Pancreas (tissue), 10 donors: Measurements from ENCODE around the gene PRSS22. TPM values are rescaled to one million over a fixed set of nuclear protein-coding genes. Genes with fewer than 3 reads are reported as not detected.
A peak's percentile ranks its signal among the peaks of the same experiment; 100 is the strongest.

Experiments
- ATAC-seq, 4 donors: fragments of 200-7000 bp; cut with Tn5 transposase; one replicate each; pipeline versions ENCODE4 v1.8.0 to v1.9.1; 2020; ENCODE audit warnings: mild to moderate bottlenecking in 4 of 4, moderate library complexity in 4 of 4
- DNase-seq, 6 donors: peaks; one replicate each; pipeline ENCODE4 v3.0.0-alpha.2; 2020
- FAIRE-seq: peaks from 2 replicates; lab custom pipeline; 2012; peaks lifted over from hg19 to GRCh38; lab: Jason Lieb, UNC
- H3K27ac ChIP-seq, 4 donors: fragments of 200-600 bp; sonication (generic); 1 replicate in 3 of 4; 2 replicates in 1 of 4; pipeline versions ENCODE4 v1.5.0 to v1.8.0; 2020
- H3K27me3 ChIP-seq, 4 donors: fragments of 200-600 bp; one replicate each; pipeline ENCODE4 v1.8.0; 2021
- H3K36me3 ChIP-seq, 3 donors: fragments of 200-600 bp; sonication (generic) in 1 of 3; one replicate each; pipeline versions ENCODE4 v1.5.0 to v1.8.0; 2020 to 2021
- H3K4me1 ChIP-seq, 3 donors: fragments of 200-600 bp; one replicate each; pipeline ENCODE4 v1.8.0; 2021
- H3K4me3 ChIP-seq, 4 donors: fragments of 200-600 bp; sonication (generic) in 2 of 4; one replicate each; pipeline versions ENCODE4 v1.5.0 to v1.8.0; 2020 to 2021
- H3K9me3 ChIP-seq, 4 donors: fragments of 200-600 bp; one replicate each; pipeline ENCODE4 v1.8.0; 2021
- CTCF ChIP-seq, 4 donors: fragments of 200-600 bp; sonication (generic) in 3 of 4; IDR thresholded peaks; one replicate each; pipeline versions ENCODE4 v1.5.0 to v1.8.0; 2021; ENCODE audit warnings: antibody characterized with exemption in 4 of 4
- WGBS, 2 donors: extraction: QIAGEN DNeasy Blood & Tissue Kit; methylation state at CpG; one replicate each; pipeline ENCODE4 v1.1.7; 2013; 5-methylcytosine and 5-hydroxymethylcytosine counted together
- intact Hi-C, 3 donors: fragments of 100-400 bp; cut with DNase I; formaldehyde crosslinking; loops; one replicate each; pipeline versions ENCODE4 v1.11.1 to v1.14.2; 2022
- polyA plus RNA-seq, 2 donors: library from polyadenylated mRNA; stranded (reverse); fragments of 200-250 nt; gene quantifications; one replicate each; pipeline ENCODE4 v1.2.3, GENCODE V29; 2013
- total RNA-seq, 6 donors: library from RNA; stranded (reverse); fragmentation: NEBNext Ultra II Directional in 4 of 6; extraction: Animal tissue kit (Norgen Biotek cat#: 25700) in 4 of 6; gene quantifications; one replicate each; pipeline versions ENCODE4 v1.2.1 to v1.2.4, GENCODE V29; 2021 to 2023
- donor health status: healthy with polysubstance abuse.
- donor health status: DM: no; HTN: no; CAD: no; lungs with moderate emphysema.
- donor health status: DM: no; HTN: no; CAD: no.
- donor health status: control.
- donor health status: control.
- donor health status: Bipolar disorder and iron deficiency.
- donor health status: DM: yes; HTN: yes; CAD: no.
- donor health status: DM: no; HTN: no; CAD: no.
- donor health status: DM: no; HTN: no; CAD: no.
- donor health status: DM: yes; HTN: yes; CAD: no.

The PRSS22 gene
- total and polyA plus RNA-seq, 8 donors = 8.4 to 59.5 (median 16.9) TPM

GRCh38 chr16:2904922-2905240, 46.9 kb upstream of the PRSS22 start:
- TF ChIP-seq CTCF (IDR thresholded peaks at IDR 0.05) = no peak
- FAIRE-seq = no peak
- Histone ChIP-seq H3K27me3 (no peaks in the 10 kb centered on the region), H3K27ac (peak overlapping the region; percentile 79 to 92 (median 88)), H3K4me1 (peaks cover 3 to 13% (median 3%) of the 10 kb centered on the region in 3 donors), H3K36me3 (no peaks in the 10 kb centered on the region), H3K4me3 (peak overlapping the region; percentile 49 to 79 (median 64)), H3K9me3 (no peaks in the 10 kb centered on the region)
- DNase-seq = no peak
- intact Hi-C loops = no loop called here
- 0% methylated on average over 28 to 32 of the region's 32 CpGs for WGBS, 2 donors
- ATAC-seq = peak in 1 of 4 donors; percentile 2

GRCh38 chr16:2904100-2904921, 46.3 kb upstream of the PRSS22 start:
- Histone ChIP-seq H3K36me3 (no peaks in the 10 kb centered on the region), H3K4me3 (peak overlapping the region; percentile 49 to 79 (median 64)), H3K4me1 (peaks cover 3 to 13% (median 3%) of the 10 kb centered on the region in 3 donors), H3K9me3 (no peaks in the 10 kb centered on the region), H3K27ac (peak overlapping the region; percentile 79 to 92 (median 88)), H3K27me3 (no peaks in the 10 kb centered on the region)
- DNase-seq = peak; percentile 80 to 93 (median 86)
- intact Hi-C loops = no loop called here
- FAIRE-seq = no peak
- peak; percentile 70 to 78 (median 72) for ATAC-seq
- 0 to 1% methylated on average over 56 to 62 of the region's 62 CpGs for WGBS, 2 donors
- TF ChIP-seq CTCF (IDR thresholded peaks at IDR 0.05) = peak; percentile 89 to 97 (median 92)

- Histone ChIP-seq H3K27ac (no peak overlapping the region), H3K36me3 (no peaks in the 10 kb centered on the region), H3K4me3 (no peak overlapping the region), H3K4me1 (peaks cover 3 to 12% (median 3%) of the 10 kb centered on the region in 3 donors), H3K27me3 (no peaks in the 10 kb centered on the region), H3K9me3 (no peaks in the 10 kb centered on the region)
- FAIRE-seq (no peak), ATAC-seq (no peak), DNase-seq (no peak)
- intact Hi-C loops = no loop called here
- WGBS, 2 donors = 90 to 94% methylated on average over 9 of the region's 9 CpGs
- TF ChIP-seq CTCF (IDR thresholded peaks at IDR 0.05) = no peak
Measured at GRCh38 chr16:2902337-2903130, 44.6 kb upstream of the PRSS22 start.

- no peak overlapping the region for H3K27ac ChIP-seq
- no peak for FAIRE-seq
- peaks cover 0 to 4% (median 3%) of the 10 kb centered on the region in 3 donors for H3K4me1 ChIP-seq
- 91 to 98% methylated on average over 15 of the region's 15 CpGs for WGBS, 2 donors
- H3K36me3 ChIP-seq = peaks cover 0 to 6% (median 0%) of the 10 kb centered on the region in 3 donors
- TF ChIP-seq CTCF (IDR thresholded peaks at IDR 0.05) = no peak
- no peak for DNase-seq
- no peak overlapping the region for H3K4me3 ChIP-seq
- no peak for ATAC-seq
- intact Hi-C loops = no loop called here
- H3K27me3 ChIP-seq = no peaks in the 10 kb centered on the region
- no peaks in the 10 kb centered on the region for H3K9me3 ChIP-seq
Measured at GRCh38 chr16:2900526-2901075, 42.6 kb upstream of the PRSS22 start.
